Mesothelial cell of epicardium (in vitro differentiated cells): ENCODE measurements around the gene RASGEF1C. TPM values are rescaled to one million over a fixed set of nuclear protein-coding genes. Genes with fewer than 3 reads are reported as not detected.

ENCODE experiments used
- DNase-seq, 2 experiments: peaks; one replicate each; pipeline ENCODE4 v3.0.0; 2021; ENCODE audit warnings: low spot score in 2 of 2; ENCODE audit not compliant: unreplicated experiment in 2 of 2
- H3K27ac Mint-ChIP-seq: 2 replicates; pipeline ENCODE4 v1.8.0; 2021; ENCODE audit warnings: mixed read lengths
- H3K27me3 Mint-ChIP-seq: 2 replicates; pipeline ENCODE4 v1.8.0; 2021; ENCODE audit warnings: low read depth, mixed read lengths
- H3K36me3 Mint-ChIP-seq: 2 replicates; pipeline ENCODE4 v1.8.0; 2021; ENCODE audit warnings: mixed read lengths
- H3K4me1 Mint-ChIP-seq: 2 replicates; pipeline ENCODE4 v1.8.0; 2021; ENCODE audit warnings: mixed read lengths
- H3K4me3 Mint-ChIP-seq: 2 replicates; pipeline ENCODE4 v1.8.0; 2021; ENCODE audit warnings: mild to moderate bottlenecking, moderate library complexity, mixed read lengths
- H3K9me3 Mint-ChIP-seq: 2 replicates; pipeline ENCODE4 v1.8.0; 2021; ENCODE audit warnings: mixed read lengths
- CTCF ChIP-seq: fragments of 200-600 bp; sonication (generic); IDR thresholded peaks from one replicate; pipeline ENCODE4 v1.5.0; 2021; ENCODE audit warnings: antibody characterized with exemption; ENCODE audit not compliant: unreplicated experiment
- total RNA-seq: library from RNA; stranded (reverse); gene quantifications from 3 replicates; pipeline ENCODE4 v1.2.1, GENCODE V29; 2021

The RASGEF1C gene
- total RNA-seq, 1 donor from 2014 or later: 0.42 TPM

- no peak overlapping the region for H3K27ac Mint-ChIP-seq
- no peaks in the 10 kb centered on the region for H3K27me3 Mint-ChIP-seq
- H3K36me3 Mint-ChIP-seq: peaks cover 6% of the 10 kb centered on the region
- peaks cover 6% of the 10 kb centered on the region for H3K9me3 Mint-ChIP-seq
- no peak overlapping the region for H3K4me3 Mint-ChIP-seq
- DNase-seq: no peak
- no peaks in the 10 kb centered on the region for H3K4me1 Mint-ChIP-seq
- TF ChIP-seq CTCF: no peak
These were observed 148.8 kb downstream of the RASGEF1C start for GRCh38 chr5:180060192-180060591.

GRCh38 chr5:180059326-180059725 lies 149.7 kb downstream of the RASGEF1C start:
- no peak overlapping the region for H3K4me3 Mint-ChIP-seq
- H3K36me3 Mint-ChIP-seq: peaks cover 6% of the 10 kb centered on the region
- DNase-seq: no peak
- no peaks in the 10 kb centered on the region for H3K27me3 Mint-ChIP-seq
- peaks cover 2% of the 10 kb centered on the region for H3K4me1 Mint-ChIP-seq
- H3K9me3 Mint-ChIP-seq: peaks cover 6% of the 10 kb centered on the region
- H3K27ac Mint-ChIP-seq: no peak overlapping the region
- no peak for TF ChIP-seq CTCF

- Mint-ChIP-seq H3K27ac (no peak overlapping the region), H3K27me3 (no peaks in the 10 kb centered on the region), H3K36me3 (peaks cover 4% of the 10 kb centered on the region), H3K4me3 (no peak overlapping the region), H3K4me1 (peaks cover 26% of the 10 kb centered on the region), H3K9me3 (peaks cover under 1% of the 10 kb centered on the region)
- TF ChIP-seq CTCF: no peak
- DNase-seq: no peak
These were observed 152.9 kb downstream of the RASGEF1C start for GRCh38 chr5:180056153-180056552.

- TF ChIP-seq CTCF: no peak
- H3K9me3 Mint-ChIP-seq: no peaks in the 10 kb centered on the region
- no peaks in the 10 kb centered on the region for H3K27me3 Mint-ChIP-seq
- no peaks in the 10 kb centered on the region for H3K36me3 Mint-ChIP-seq
- no peak for DNase-seq
- H3K4me1 Mint-ChIP-seq: peaks cover 36% of the 10 kb centered on the region
- no peak overlapping the region for H3K27ac Mint-ChIP-seq
- H3K4me3 Mint-ChIP-seq: no peak overlapping the region
These were observed 154.8 kb downstream of the RASGEF1C start for GRCh38 chr5:180054226-180054625.

- peak overlapping the region; percentile 57 for H3K27ac Mint-ChIP-seq
- H3K27me3 Mint-ChIP-seq: no peaks in the 10 kb centered on the region
- no peak for TF ChIP-seq CTCF
These were observed 155.9 kb downstream of the RASGEF1C start for GRCh38 chr5:180053061-180053602.

More at GRCh38 chr5:180053061-180053602, 155.9 kb downstream of the RASGEF1C start:
- no peak for DNase-seq
- peaks cover 45% of the 10 kb centered on the region for H3K4me1 Mint-ChIP-seq
- H3K36me3 Mint-ChIP-seq: no peaks in the 10 kb centered on the region
- no peaks in the 10 kb centered on the region for H3K9me3 Mint-ChIP-seq
- no peak overlapping the region for H3K4me3 Mint-ChIP-seq
